KMS-11 (cell line): Measurements from ENCODE around the gene CHCHD6.

Experiments used
- H2AFZ ChIP-seq: fragments of 200-600 bp; sonication (generic); 2 replicates; pipeline ENCODE4 v1.6.1; 2016; ENCODE audit warnings: antibody characterized with exemption, mixed run types, low read depth
- H3K27ac ChIP-seq: fragments of 200-600 bp; sonication (generic); 2 replicates; pipeline ENCODE4 v1.6.1; 2016; ENCODE audit warnings: mild to moderate bottlenecking, mixed run types
- H3K27me3 ChIP-seq: fragments of 200-600 bp; sonication (generic); 2 replicates; pipeline ENCODE4 v1.6.1; 2017; ENCODE audit warnings: mild to moderate bottlenecking, low read depth, mixed run types, moderate library complexity; ENCODE audit not compliant: insufficient read depth
- H3K36me3 ChIP-seq: fragments of 200-600 bp; sonication (generic); 2 replicates; pipeline ENCODE4 v1.6.1; 2017; ENCODE audit warnings: mild to moderate bottlenecking, mixed run types; ENCODE audit not compliant: insufficient read depth
- H3K4me1 ChIP-seq: fragments of 200-600 bp; sonication (generic); 2 replicates; pipeline ENCODE4 v1.6.1; 2016; ENCODE audit warnings: mild to moderate bottlenecking, low read depth, mixed run types; ENCODE audit not compliant: poor library complexity, severe bottlenecking
- H3K4me2 ChIP-seq: fragments of 200-600 bp; sonication (generic); 2 replicates; pipeline ENCODE4 v1.7.0; 2016; ENCODE audit warnings: mild to moderate bottlenecking, mixed run types
- H3K4me3 ChIP-seq: fragments of 200-600 bp; sonication (generic); IDR thresholded peaks from 2 replicates; pipeline ENCODE4 v1.6.1; 2017; ENCODE audit warnings: low read depth, low read length, mixed read lengths; ENCODE audit not compliant: insufficient read depth
- H3K79me2 ChIP-seq: fragments of 200-600 bp; sonication (generic); 2 replicates; pipeline ENCODE4 v1.6.1; 2016; ENCODE audit warnings: low read depth, mixed run types; ENCODE audit not compliant: insufficient read depth
- H3K9ac ChIP-seq: fragments of 200-600 bp; sonication (generic); 2 replicates; pipeline ENCODE4 v1.6.1; 2016; ENCODE audit warnings: mild to moderate bottlenecking, mixed run types
- H4K20me1 ChIP-seq: fragments of 200-600 bp; sonication (generic); 2 replicates; pipeline ENCODE4 v1.6.1; 2016; ENCODE audit warnings: mild to moderate bottlenecking, mixed run types; ENCODE audit not compliant: insufficient read depth
- TF ChIP-seq, protein P1 (sequence below): fragments of 200-600 bp; sonication (generic); conservative IDR thresholded peaks from 2 replicates; pipeline ENCODE4 v1.6.1; 2017; ENCODE audit warnings: low read depth, mild to moderate bottlenecking, antibody characterized with exemption, low read length, moderate library complexity, mixed read lengths

Gene CHCHD6

DNA sequence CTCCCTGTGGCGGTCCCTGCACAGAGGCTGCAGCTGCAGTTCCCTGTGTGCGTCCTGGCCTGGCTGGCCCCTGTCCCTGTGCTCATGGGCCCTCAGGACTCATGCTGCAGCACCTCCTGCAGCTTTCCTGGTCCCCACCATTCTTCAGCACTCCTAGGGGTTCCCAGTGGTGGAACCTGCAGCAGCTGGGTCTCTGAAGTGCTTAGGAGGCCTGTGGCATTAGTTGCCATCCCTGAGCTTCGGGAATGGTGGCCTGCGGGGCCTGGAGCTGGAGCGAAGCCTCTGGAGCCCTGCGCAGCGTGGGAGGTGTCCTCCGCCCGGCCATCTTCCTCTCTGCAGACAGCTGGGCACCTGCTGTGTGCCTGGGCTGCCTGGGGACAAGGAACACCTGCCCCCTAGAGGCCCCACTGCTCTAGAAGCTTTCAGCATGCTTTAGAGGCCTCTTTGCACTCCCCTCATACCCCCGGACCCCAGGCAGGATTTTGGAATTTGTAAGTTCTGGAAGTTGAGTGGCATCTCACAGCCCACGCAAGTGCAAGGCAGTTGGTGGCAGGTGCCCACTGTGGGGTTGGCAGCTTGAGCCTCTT, 292.0 kb downstream of the CHCHD6 start:
- Histone ChIP-seq H3K4me2 (no peak overlapping the region), H3K27me3 (no peaks in the 10 kb centered on the region), H3K4me1 (no peaks in the 10 kb centered on the region), H3K36me3 (no peaks in the 10 kb centered on the region), H4K20me1 (0 out of 2 replicates have a peak, but pooled peaks cover 5% of the 10 kb centered on the region), H3K4me3 (no peak overlapping the region), H3K9ac (no peak overlapping the region), H2AFZ (no peak overlapping the region), H3K79me2 (peaks cover 15% of the 10 kb centered on the region; the same call in 1 of the 2 replicates), H3K27ac (no peak overlapping the region)
- TF ChIP-seq, protein P1, sequence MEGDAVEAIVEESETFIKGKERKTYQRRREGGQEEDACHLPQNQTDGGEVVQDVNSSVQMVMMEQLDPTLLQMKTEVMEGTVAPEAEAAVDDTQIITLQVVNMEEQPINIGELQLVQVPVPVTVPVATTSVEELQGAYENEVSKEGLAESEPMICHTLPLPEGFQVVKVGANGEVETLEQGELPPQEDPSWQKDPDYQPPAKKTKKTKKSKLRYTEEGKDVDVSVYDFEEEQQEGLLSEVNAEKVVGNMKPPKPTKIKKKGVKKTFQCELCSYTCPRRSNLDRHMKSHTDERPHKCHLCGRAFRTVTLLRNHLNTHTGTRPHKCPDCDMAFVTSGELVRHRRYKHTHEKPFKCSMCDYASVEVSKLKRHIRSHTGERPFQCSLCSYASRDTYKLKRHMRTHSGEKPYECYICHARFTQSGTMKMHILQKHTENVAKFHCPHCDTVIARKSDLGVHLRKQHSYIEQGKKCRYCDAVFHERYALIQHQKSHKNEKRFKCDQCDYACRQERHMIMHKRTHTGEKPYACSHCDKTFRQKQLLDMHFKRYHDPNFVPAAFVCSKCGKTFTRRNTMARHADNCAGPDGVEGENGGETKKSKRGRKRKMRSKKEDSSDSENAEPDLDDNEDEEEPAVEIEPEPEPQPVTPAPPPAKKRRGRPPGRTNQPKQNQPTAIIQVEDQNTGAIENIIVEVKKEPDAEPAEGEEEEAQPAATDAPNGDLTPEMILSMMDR, result no peak

DNA sequence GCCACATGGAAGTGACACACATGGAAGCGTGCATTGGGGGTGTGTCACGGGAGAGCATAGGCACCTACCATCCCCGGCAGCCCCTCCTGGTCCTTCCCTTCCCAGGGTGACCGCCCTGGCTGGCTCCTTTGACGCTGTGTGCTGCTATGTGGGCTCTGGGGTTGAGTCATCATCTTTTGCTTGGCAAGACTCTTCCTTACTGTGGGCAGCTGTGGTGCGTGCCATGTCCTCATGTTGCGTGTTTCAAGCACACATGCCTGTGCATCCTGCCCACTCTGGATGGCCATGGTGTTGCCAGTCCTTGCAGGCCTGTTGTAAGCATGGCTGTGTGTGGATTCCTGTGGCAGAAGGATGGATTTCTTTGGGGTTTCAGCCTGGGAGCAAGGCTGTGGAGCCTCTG, 292.9 kb downstream of the CHCHD6 start:
- Histone ChIP-seq H3K4me2 (no peak overlapping the region), H3K79me2 (peaks cover 15% of the 10 kb centered on the region; the same call in 1 of the 2 replicates), H3K27me3 (no peaks in the 10 kb centered on the region), H3K4me1 (no peaks in the 10 kb centered on the region), H3K4me3 (no peak overlapping the region), H2AFZ (no peak overlapping the region), H4K20me1 (0 out of 2 replicates have a peak, but pooled peaks cover 5% of the 10 kb centered on the region), H3K36me3 (no peaks in the 10 kb centered on the region), H3K9ac (no peak overlapping the region), H3K27ac (no peak overlapping the region)
- TF ChIP-seq, protein P1, result no peak

DNA sequence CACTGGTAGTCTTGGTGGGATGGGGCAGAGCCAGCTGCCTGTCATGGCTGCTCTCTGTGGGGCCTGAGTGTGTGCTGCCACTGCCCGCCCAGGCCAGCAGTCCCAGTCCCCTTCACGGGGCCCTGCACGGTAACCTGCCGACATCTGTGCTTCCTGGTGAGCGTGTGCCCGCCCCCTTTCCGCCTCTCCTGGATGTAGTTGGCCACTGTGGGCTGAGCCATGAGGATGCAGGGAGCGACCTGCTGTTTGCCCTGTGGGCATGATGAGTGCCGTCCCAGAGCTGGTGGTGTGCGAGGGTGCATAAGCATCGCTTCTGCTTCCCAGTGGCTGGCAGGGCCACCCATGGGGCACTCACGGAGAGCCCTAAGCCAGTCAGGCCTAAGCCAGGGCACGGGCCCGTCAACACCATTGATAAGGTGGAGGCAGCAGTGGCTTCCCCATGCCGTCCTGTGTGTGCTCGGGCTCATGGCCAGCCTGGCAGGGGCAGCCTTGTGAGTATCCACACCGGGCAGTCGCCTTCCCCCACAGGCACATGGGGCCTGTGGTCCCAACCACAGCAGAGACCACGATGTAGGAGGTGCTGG, 293.5 kb downstream of the CHCHD6 start:
- H3K4me1 ChIP-seq, result no peaks in the 10 kb centered on the region
- H3K9ac ChIP-seq, result no peak overlapping the region
- TF ChIP-seq, protein P1, result no peak
- peaks cover 15% of the 10 kb centered on the region; the same call in 1 of the 2 replicates for H3K79me2 ChIP-seq
- H3K4me3 ChIP-seq, result no peak overlapping the region
- no peak overlapping the region for H3K4me2 ChIP-seq
- H3K36me3 ChIP-seq, result no peaks in the 10 kb centered on the region
- H3K27ac ChIP-seq, result no peak overlapping the region
- 0 out of 2 replicates have a peak, but pooled peaks cover 5% of the 10 kb centered on the region for H4K20me1 ChIP-seq
- H3K27me3 ChIP-seq, result no peaks in the 10 kb centered on the region
- H2AFZ ChIP-seq, result no peak overlapping the region

DNA sequence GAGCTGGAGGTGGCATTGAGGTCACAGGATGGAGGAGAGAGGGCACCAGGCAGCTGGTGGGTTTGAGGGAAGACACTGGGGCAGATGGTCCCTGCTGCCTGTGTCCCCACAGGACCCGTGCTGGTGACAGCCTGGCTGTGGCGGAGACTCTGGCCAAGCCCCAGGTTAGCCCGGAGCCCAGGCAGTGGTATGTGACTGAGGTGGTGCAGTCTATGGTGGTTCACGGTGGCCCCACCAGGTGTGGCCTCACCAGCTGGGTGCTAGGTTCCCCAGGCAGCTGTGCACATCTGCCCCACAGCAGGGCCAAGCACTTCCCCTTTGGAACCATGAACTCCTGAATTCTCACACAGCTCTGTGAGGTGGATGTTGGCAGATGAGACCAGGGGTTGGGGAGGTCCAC, 294.3 kb downstream of the CHCHD6 start:
- peaks cover 10% of the 10 kb centered on the region; the same call in 1 of the 2 replicates for H3K79me2 ChIP-seq
- no peak overlapping the region for H2AFZ ChIP-seq
- TF ChIP-seq, protein P1, result no peak
- no peak overlapping the region for H3K9ac ChIP-seq
- H3K27ac ChIP-seq, result no peak overlapping the region
- no peak overlapping the region for H3K4me3 ChIP-seq
- H3K4me1 ChIP-seq, result no peaks in the 10 kb centered on the region
- H3K27me3 ChIP-seq, result no peaks in the 10 kb centered on the region
- H4K20me1 ChIP-seq, result 0 out of 2 replicates have a peak, but pooled peaks cover 5% of the 10 kb centered on the region
- H3K36me3 ChIP-seq, result no peaks in the 10 kb centered on the region
- H3K4me2 ChIP-seq, result no peak overlapping the region
